DND-41 (cell line): ENCODE measurements around the gene LILRA6.

Experiments
- CTCF ChIP-seq: IDR thresholded peaks from 2 replicates; pipeline ENCODE4 v1.5.1; 2012; ENCODE audit warnings: borderline replicate concordance, low read length, moderate library complexity, mild to moderate bottlenecking; ENCODE audit not compliant: poor library complexity, severe bottlenecking; ENCODE audit errors: extremely low read depth
- EZH2 ChIP-seq: IDR thresholded peaks from 3 replicates; pipeline ENCODE4 v1.6.1; 2012; ENCODE audit warnings: borderline replicate concordance, low read depth, mild to moderate bottlenecking, moderate library complexity, low read length, inconsistent platforms; ENCODE audit not compliant: severe bottlenecking

DNA sequence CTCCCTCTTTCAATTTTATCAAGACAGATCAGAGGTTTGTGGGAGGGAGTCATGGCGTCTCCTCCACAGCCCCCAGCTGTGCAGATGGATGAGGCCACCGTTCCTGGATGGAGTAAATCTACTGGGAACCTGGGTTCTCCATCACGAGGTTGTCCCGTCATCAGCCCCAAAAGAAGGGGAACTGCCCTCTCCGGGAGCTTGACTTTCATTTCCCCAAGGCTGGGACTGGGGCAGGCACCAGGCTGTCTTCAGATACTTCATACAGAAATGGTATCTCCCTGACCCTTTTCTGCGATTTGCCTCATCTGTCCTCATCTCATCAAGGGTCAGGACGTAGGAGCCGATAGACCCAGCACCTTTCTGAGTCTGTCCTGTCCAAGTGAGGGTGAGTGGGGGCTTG, 28.5 kb upstream of the LILRA6 start:
- TF ChIP-seq CTCF (no peak), EZH2 (no peak)
